Thyroid gland (tissue), 4 donors: ENCODE results near the gene RBM15B.

Source experiments
- POLR2A ChIP-seq, 2 donors: fragments of 450-650 bp; IDR thresholded peaks; one replicate each; pipeline ENCODE4 v1.6.1; 2017; ENCODE audit warnings: antibody characterized with exemption in 2 of 2, mild to moderate bottlenecking in 2 of 2, moderate library complexity in 1 of 2
- TF ChIP-seq, protein P1 (sequence below), 6 experiments: fragments of 200-600 bp in 3 of 6; fragments of 450-650 bp in 3 of 6; sonication (generic) in 3 of 6; IDR thresholded peaks; one replicate each; pipeline ENCODE4 v1.5.1; 2016 to 2019; ENCODE audit warnings: antibody characterized with exemption in 6 of 6, mild to moderate bottlenecking in 2 of 6, inconsistent platforms in 1 of 6, moderate library complexity in 1 of 6

DNA sequence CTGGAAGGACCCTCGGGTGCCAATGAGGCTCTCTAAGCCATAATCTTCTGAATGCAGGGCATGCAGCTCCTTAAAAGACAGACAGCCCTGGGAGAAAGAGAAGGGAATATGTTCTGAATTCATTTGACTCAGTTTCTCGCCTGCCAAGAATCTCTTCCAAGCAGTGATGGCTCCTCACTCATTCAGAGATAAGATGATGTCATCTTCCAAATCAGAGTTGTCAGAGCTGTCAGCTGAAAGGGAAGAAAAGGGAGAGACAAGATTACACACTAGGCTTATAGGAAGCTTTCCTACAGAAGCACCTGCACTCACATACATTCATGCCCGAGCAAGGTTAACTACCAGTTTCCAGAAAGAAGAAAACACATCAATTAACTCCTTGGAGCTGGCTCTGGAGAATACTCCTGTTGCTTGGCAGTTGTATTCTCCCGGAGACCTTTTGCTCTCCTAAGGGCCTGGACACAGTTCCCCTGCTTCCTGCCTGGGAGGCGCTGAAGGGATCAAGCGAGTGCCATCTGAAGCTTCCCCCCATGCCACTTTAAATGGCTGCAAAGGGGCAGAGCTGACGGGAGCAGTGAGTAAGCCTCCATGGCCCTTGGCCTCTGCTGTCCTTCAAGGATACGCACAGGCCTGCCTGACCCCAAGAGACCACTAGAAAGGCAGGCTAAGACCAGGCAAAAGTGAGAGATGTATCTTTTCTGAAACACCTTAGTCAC, 7.7 kb downstream of the RBM15B start:
- TF ChIP-seq POLR2A (IDR thresholded peaks at IDR 0.05) = no peak
- TF ChIP-seq, protein P1, sequence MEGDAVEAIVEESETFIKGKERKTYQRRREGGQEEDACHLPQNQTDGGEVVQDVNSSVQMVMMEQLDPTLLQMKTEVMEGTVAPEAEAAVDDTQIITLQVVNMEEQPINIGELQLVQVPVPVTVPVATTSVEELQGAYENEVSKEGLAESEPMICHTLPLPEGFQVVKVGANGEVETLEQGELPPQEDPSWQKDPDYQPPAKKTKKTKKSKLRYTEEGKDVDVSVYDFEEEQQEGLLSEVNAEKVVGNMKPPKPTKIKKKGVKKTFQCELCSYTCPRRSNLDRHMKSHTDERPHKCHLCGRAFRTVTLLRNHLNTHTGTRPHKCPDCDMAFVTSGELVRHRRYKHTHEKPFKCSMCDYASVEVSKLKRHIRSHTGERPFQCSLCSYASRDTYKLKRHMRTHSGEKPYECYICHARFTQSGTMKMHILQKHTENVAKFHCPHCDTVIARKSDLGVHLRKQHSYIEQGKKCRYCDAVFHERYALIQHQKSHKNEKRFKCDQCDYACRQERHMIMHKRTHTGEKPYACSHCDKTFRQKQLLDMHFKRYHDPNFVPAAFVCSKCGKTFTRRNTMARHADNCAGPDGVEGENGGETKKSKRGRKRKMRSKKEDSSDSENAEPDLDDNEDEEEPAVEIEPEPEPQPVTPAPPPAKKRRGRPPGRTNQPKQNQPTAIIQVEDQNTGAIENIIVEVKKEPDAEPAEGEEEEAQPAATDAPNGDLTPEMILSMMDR (IDR thresholded peaks at IDR 0.05) = no peak
